C4-2B (cell line): Measurements from ENCODE around the gene TLR7.

Experiments used
- ZFX ChIP-seq: fragments of 450-650 bp; IDR thresholded peaks from 2 replicates; pipeline ENCODE4 v1.6.1; 2017
- TF ChIP-seq, protein P1 (sequence below): fragments of 450-650 bp; conservative IDR thresholded peaks from 2 replicates; pipeline ENCODE4 v1.5.1; 2017; ENCODE audit warnings: mild to moderate bottlenecking

DNA sequence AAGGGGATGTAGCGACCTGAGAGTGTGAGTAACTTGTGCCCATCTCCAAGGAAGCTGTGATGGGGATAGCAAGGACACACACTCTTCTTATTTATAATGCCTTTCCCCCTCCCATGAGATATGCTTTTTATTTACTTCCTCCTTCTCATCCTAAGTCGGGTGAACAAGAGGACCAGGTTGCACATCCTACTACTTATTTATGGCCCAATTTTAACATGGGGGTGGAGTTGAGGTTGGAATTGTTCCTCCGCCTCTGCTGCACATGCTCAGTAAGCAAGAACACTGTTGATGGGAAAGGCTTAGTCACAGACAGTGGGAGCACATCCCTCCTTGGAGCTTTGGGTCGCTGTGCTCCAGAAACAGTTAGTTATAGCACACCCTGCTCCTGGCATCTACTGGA is 24.3 kb downstream of the TLR7 start:
- TF ChIP-seq, protein P1, sequence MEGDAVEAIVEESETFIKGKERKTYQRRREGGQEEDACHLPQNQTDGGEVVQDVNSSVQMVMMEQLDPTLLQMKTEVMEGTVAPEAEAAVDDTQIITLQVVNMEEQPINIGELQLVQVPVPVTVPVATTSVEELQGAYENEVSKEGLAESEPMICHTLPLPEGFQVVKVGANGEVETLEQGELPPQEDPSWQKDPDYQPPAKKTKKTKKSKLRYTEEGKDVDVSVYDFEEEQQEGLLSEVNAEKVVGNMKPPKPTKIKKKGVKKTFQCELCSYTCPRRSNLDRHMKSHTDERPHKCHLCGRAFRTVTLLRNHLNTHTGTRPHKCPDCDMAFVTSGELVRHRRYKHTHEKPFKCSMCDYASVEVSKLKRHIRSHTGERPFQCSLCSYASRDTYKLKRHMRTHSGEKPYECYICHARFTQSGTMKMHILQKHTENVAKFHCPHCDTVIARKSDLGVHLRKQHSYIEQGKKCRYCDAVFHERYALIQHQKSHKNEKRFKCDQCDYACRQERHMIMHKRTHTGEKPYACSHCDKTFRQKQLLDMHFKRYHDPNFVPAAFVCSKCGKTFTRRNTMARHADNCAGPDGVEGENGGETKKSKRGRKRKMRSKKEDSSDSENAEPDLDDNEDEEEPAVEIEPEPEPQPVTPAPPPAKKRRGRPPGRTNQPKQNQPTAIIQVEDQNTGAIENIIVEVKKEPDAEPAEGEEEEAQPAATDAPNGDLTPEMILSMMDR = no peak
- TF ChIP-seq ZFX = no peak
